HepG2 (cell line): ENCODE data around the gene GNA12. TPM values are rescaled to one million over a fixed set of nuclear protein-coding genes. Genes with fewer than 3 reads are reported as not detected.

Experiments used
- ATAC-seq: fragments of 200-7000 bp; cut with Tn5 transposase; 3 replicates; pipeline ENCODE4 v1.9.1; 2020; ENCODE audit warnings: mild to moderate bottlenecking, moderate library complexity
- BruUV-seq: library from RNA; stranded (reverse); fragments of 400-500 nt; replicated peaks from 2 replicates; lab custom pipeline; 2021; lab: Mats Ljungman, UMichigan
- CTCF ChIA-PET: fragments of 300-600 bp; formaldehyde crosslinking; extraction: SDS; loops from one replicate; lab custom pipeline; 2021; ENCODE audit warnings: low total read pairs, inconsistent platforms, low intra/inter-chr PET ratio; lab: Yijun Ruan, JAX
- POLR2A ChIA-PET: fragments of 350-600 bp; sonication (Branson Sonifier 250); formaldehyde crosslinking; loops from one replicate; lab custom pipeline; 2020; ENCODE audit warnings: antibody characterized with exemption, inconsistent platforms; lab: Yijun Ruan, JAX
- DNase-seq: peaks from one replicate; pipeline ENCODE4 v3.0.0-alpha.2; 2015; ENCODE audit warnings: low spot score
- FAIRE-seq: peaks from 3 replicates; lab custom pipeline; 2011; peaks lifted over from hg19 to GRCh38; lab: Jason Lieb, UNC
- H2AFZ ChIP-seq: one replicate; pipeline ENCODE4 v1.6.1; 2011; ENCODE audit warnings: low read length, inconsistent platforms
- H3K27ac ChIP-seq: fragments of 300-600 bp; 3 replicates; pipeline ENCODE4 v1.8.0; 2011; ENCODE audit warnings: mixed run types, mild to moderate bottlenecking, mixed read lengths, low read length, inconsistent platforms; ENCODE audit not compliant: insufficient read depth; ENCODE audit errors: extremely low read length
- H3K27me3 ChIP-seq, 2 experiments: fragments of 200-600 bp in 1 of 2; 2 replicates in 1 of 2; 3 replicates in 1 of 2; pipeline versions ENCODE4 v1.6.0 to v1.8.0; 2011; ENCODE audit warnings: low read length in 2 of 2, mild to moderate bottlenecking in 2 of 2, moderate library complexity in 2 of 2, inconsistent platforms in 1 of 2; ENCODE audit not compliant: insufficient read depth in 2 of 2, control insufficient read depth in 1 of 2
- H3K36me3 ChIP-seq, 2 experiments: fragments of 200-600 bp in 1 of 2; replicated peaks in 1 of 2; 2 replicates in 1 of 2; 3 replicates in 1 of 2; pipeline versions ENCODE4 v1.5.1 to v1.8.0; 2011; ENCODE audit warnings: low read length in 2 of 2, inconsistent platforms in 1 of 2; ENCODE audit not compliant: insufficient read depth in 2 of 2, control insufficient read depth in 1 of 2
- H3K4me1 ChIP-seq: 2 replicates; pipeline ENCODE4 v1.5.1; 2012; ENCODE audit warnings: low read length, inconsistent platforms; ENCODE audit not compliant: insufficient read depth
- H3K4me2 ChIP-seq: 2 replicates; pipeline ENCODE4 v1.6.0; 2011; ENCODE audit warnings: low read depth, low read length, inconsistent platforms
- H3K4me3 ChIP-seq, 3 experiments: fragments of 200-600 bp in 1 of 3; sonication (generic), shearing (Covaris generic) in 1 of 3; replicated peaks in 1 of 3; 2 replicates each; pipeline ENCODE4 v1.5.1; 2011 to 2016; ENCODE audit warnings: low read length in 3 of 3, inconsistent platforms in 2 of 3, low read depth in 2 of 3, mild to moderate bottlenecking in 2 of 3, control low read depth in 1 of 3, mixed read lengths in 1 of 3; ENCODE audit not compliant: insufficient read depth in 1 of 3
- H3K79me2 ChIP-seq: one replicate; pipeline ENCODE4 v1.6.1; 2011; ENCODE audit warnings: low read length, inconsistent platforms; ENCODE audit not compliant: insufficient read depth
- H3K9ac ChIP-seq: 2 replicates; pipeline ENCODE4 v1.6.0; 2011; ENCODE audit warnings: mild to moderate bottlenecking, low read depth, low read length, inconsistent platforms; ENCODE audit not compliant: insufficient read depth
- H3K9me3 ChIP-seq: 2 replicates; pipeline ENCODE4 v1.5.1; 2012; ENCODE audit warnings: mild to moderate bottlenecking, low read length
- H4K20me1 ChIP-seq: 2 replicates; pipeline ENCODE4 v1.6.0; 2011; ENCODE audit warnings: inconsistent platforms, mild to moderate bottlenecking, low read length, moderate library complexity; ENCODE audit not compliant: insufficient read depth
- KLF13 ChIP-seq: sonication (generic); formaldehyde crosslinking; IDR thresholded peaks from 2 replicates; pipeline ENCODE4 v1.4.0; 2020; ENCODE audit warnings: mild to moderate bottlenecking, missing genetic modification reagents
- ZMYM3 ChIP-seq: sonication (generic); formaldehyde crosslinking; IDR thresholded peaks from 2 replicates; pipeline ENCODE4 v1.5.1; 2020; ENCODE audit warnings: mild to moderate bottlenecking, missing genetic modification reagents
- ZNF703 ChIP-seq: sonication (generic); formaldehyde crosslinking; IDR thresholded peaks from 2 replicates; pipeline ENCODE4 v1.5.1; 2020; ENCODE audit warnings: missing genetic modification reagents, mild to moderate bottlenecking, moderate library complexity, borderline replicate concordance
- WGBS: methylation state at CpG from one replicate; pipeline ENCODE4 v1.1.6; 2017; ENCODE audit warnings: low lambda C conversion rate; 5-methylcytosine and 5-hydroxymethylcytosine counted together
- in situ Hi-C: cut with HindIII; loops from 2 replicates; pipeline ENCODE4 v1.10.0; 2017; ENCODE audit warnings: low pct_unique_long_range_greater_than_20kb; ENCODE audit not compliant: extremely low pct_ligation_motif_present
- intact Hi-C: fragments of 100-400 bp; cut with micrococcal nuclease; formaldehyde crosslinking; loops from one replicate; pipeline ENCODE4 v1.10.0; 2022; ENCODE audit not compliant: unreplicated experiment
- polyA plus RNA-seq, 8 experiments: library from polyadenylated mRNA; depleted of rRNA in 3 of 8; stranded (reverse) in 7 of 8; unstranded in 1 of 8; fragments of >200 nt; fragmentation: Illumina TruSeq in 4 of 8; extraction: Trizol in 4 of 8; gene quantifications; 2 replicates each; pipeline versions ENCODE4 v1.2.1 to v1.2.3, GENCODE V29; 2011 to 2016; ENCODE audit warnings: low read depth in 4 of 8, missing spikeins in 1 of 8, mixed read lengths in 1 of 8; ENCODE audit not compliant: insufficient read depth in 1 of 8
- total RNA-seq, 5 experiments: library from RNA; depleted of rRNA; stranded (reverse); fragments of >200 nt; fragmentation: Illumina TruSeq; extraction: Trizol; gene quantifications; 2 replicates each; pipeline ENCODE4 v1.2.3, GENCODE V29; 2016; ENCODE audit warnings: low read depth in 1 of 5

Gene GNA12
- total and polyA plus RNA-seq, 2 of the 13 experiments (the other 11 are each of a cell fraction or from before 2014, with no cell fraction given), result 16.2 to 50.9 TPM

DNA sequence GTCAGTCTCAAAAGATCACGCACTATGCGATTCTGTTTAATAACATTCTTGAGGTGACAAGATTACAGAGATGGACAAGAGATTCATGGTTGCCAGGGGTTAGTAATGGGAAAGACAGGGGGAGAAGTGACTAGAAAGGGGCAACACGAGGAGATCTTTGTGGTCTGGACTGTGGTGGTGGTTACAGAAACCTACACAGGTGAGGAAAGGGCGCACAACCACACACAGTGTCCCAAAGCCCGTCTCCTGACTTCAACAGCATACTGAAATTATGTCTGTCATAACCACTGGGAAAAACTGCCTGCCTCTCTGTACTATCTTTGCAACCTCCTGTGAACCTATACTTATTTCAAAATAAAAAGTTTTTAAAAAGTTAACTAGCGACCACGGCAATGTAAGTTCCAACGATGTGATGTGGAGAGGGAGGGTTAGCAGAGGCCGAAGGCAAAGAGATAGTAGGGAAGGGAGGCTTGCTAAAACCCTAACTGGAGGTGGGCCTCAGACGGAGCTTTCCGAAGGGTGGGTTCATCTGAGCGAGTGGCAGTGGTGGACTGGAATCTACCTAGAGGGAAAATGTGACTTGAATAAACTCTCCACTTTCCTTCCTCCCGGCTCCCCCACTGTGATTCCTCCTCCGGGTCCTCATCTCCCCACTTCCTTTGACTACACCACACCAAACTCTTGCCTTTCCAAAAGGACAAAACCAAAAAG lies 43.7 kb downstream of the GNA12 start:
- Histone ChIP-seq H3K79me2 (peaks cover 81% of the 10 kb centered on the region), H3K4me2 (no peak overlapping the region; the same call in 1 of the 2 replicates), H3K4me3 (no peak overlapping the region), H3K27me3 (no peaks in the 10 kb centered on the region), H2AFZ (no peak overlapping the region), H3K27ac (peak overlapping the region; percentile 97)
- intact Hi-C loops, result loop anchor here (5.0 kb wide), 2 partner anchors 43 to 62 kb away; no protein-coding TSS in a partner anchor
- no peak for TF ChIP-seq KLF13 (CRISPR knock-in tag)
- TF ChIP-seq, all 625 proteins: peak for 0
- FAIRE-seq (no peak), DNase-seq (no peak), ATAC-seq (no peak)
- 98% methylated on average over 14 of the region's 14 CpGs for WGBS
- Histone ChIP-seq H4K20me1 (no peaks in the 10 kb centered on the region), H3K9ac (no peak overlapping the region), H3K36me3 (peaks cover 0 to 1% of the 10 kb centered on the region in 2 experiments; a peak in 3 of 5 replicates), H3K9me3 (no peaks in the 10 kb centered on the region), H3K4me1 (peaks cover 87% of the 10 kb centered on the region)
- POLR2A ChIA-PET, result interaction anchor here (0.9 to 1.5 kb wide), 5 partner anchors 11 to 42 kb away, joined by 3 to 7 read pairs (median 5); no protein-coding TSS in a partner anchor
- in situ Hi-C loops, result no loop called here
- BruUV-seq, result no TSS peak
- CTCF ChIA-PET, result no interaction called here

DNA sequence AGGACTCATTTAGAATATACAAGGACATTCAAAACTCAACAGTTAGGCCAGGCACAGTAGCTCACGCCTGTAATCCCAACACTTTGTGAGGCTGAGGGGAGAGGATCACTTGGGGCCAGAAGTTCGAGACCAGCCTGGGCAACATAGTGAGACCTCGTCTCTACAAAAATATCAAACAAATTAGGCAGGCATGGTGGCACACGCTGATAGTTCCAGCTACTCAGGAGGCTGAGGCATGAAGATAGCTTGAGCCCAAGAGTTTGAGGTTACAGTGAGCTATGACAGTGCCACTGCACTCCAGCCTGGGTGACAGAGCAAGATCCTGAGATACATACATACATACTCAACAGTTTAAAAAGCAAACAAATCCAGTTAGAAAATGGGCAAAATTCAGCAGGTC lies 44.9 kb downstream of the GNA12 start:
- H3K79me2 ChIP-seq, result peaks cover 77% of the 10 kb centered on the region

More for the DNA sequence above, 44.9 kb downstream of the GNA12 start:
- H3K9me3 ChIP-seq, result no peaks in the 10 kb centered on the region
- peaks cover 7 to 11% of the 10 kb centered on the region in 2 experiments; a peak in 3 of 5 replicates for H3K36me3 ChIP-seq
- H3K27ac ChIP-seq, result no peak overlapping the region
- H3K9ac ChIP-seq, result no peak overlapping the region
- CTCF ChIA-PET, result no interaction called here
- ATAC-seq, result no peak
- POLR2A ChIA-PET, result interaction anchor here (1.2 to 1.5 kb wide), 2 partner anchors 41 to 46 kb away, joined by 3 to 4 read pairs; no protein-coding TSS in a partner anchor
- H2AFZ ChIP-seq, result no peak overlapping the region
- WGBS, result 92% methylated on average over 4 of the region's 4 CpGs
- H3K27me3 ChIP-seq, result no peaks in the 10 kb centered on the region
- no TSS peak for BruUV-seq
- in situ Hi-C loops (no loop called here), intact Hi-C loops (no loop called here)
- TF ChIP-seq ZMYM3 (CRISPR knock-in tag), result 0 out of 2 replicates have a peak, but pooled peaks have one; percentile 21
- no peak for TF ChIP-seq ZNF703 (CRISPR knock-in tag)
- no peak overlapping the region for H3K4me3 ChIP-seq
- H3K4me2 ChIP-seq, result no peak overlapping the region
- peaks cover 76% of the 10 kb centered on the region for H3K4me1 ChIP-seq
- no peak for DNase-seq
- no peaks in the 10 kb centered on the region for H4K20me1 ChIP-seq
- FAIRE-seq, result no peak
